NT2/D1 (cell line): ENCODE results near the gene MYOZ3.

Experiments used
- DNase-seq: peaks from one replicate; pipeline ENCODE4 v3.0.0-alpha.2; 2011; ENCODE audit warnings: low read depth, low spot score
- H3K27me3 ChIP-seq: 2 replicates; pipeline ENCODE4 v1.6.0; 2011; ENCODE audit warnings: mild to moderate bottlenecking; ENCODE audit not compliant: insufficient read length, insufficient read depth
- H3K36me3 ChIP-seq: 2 replicates; pipeline ENCODE4 v1.6.1; 2011; ENCODE audit warnings: mild to moderate bottlenecking, low read length, mixed read lengths; ENCODE audit not compliant: insufficient read depth, insufficient read length
- H3K4me1 ChIP-seq: 2 replicates; pipeline ENCODE4 v1.5.1; 2011; ENCODE audit not compliant: insufficient read depth, insufficient read length
- H3K4me3 ChIP-seq: 2 replicates; pipeline ENCODE4 v1.5.1; 2011; ENCODE audit warnings: low read depth; ENCODE audit not compliant: insufficient read length
- H3K9ac ChIP-seq: 2 replicates; pipeline ENCODE4 v1.6.0; 2011; ENCODE audit warnings: low read depth; ENCODE audit not compliant: insufficient read length
- H3K9me3 ChIP-seq: 2 replicates; pipeline ENCODE4 v1.5.1; 2011; ENCODE audit warnings: mild to moderate bottlenecking, low read length; ENCODE audit not compliant: insufficient read depth
- SUZ12 ChIP-seq: IDR thresholded peaks from 2 replicates; pipeline ENCODE4 v1.6.1; 2011; ENCODE audit not compliant: insufficient read length, insufficient read depth; ENCODE audit errors: extremely low read depth
- YY1 ChIP-seq: IDR thresholded peaks from 2 replicates; pipeline ENCODE4 v1.6.1; 2011; ENCODE audit not compliant: insufficient read length, insufficient read depth
- ZNF274 ChIP-seq: IDR thresholded peaks from 2 replicates; pipeline ENCODE4 v1.6.1; 2011; ENCODE audit warnings: mild to moderate bottlenecking, low read depth, low read length

MYOZ3 gene

DNA sequence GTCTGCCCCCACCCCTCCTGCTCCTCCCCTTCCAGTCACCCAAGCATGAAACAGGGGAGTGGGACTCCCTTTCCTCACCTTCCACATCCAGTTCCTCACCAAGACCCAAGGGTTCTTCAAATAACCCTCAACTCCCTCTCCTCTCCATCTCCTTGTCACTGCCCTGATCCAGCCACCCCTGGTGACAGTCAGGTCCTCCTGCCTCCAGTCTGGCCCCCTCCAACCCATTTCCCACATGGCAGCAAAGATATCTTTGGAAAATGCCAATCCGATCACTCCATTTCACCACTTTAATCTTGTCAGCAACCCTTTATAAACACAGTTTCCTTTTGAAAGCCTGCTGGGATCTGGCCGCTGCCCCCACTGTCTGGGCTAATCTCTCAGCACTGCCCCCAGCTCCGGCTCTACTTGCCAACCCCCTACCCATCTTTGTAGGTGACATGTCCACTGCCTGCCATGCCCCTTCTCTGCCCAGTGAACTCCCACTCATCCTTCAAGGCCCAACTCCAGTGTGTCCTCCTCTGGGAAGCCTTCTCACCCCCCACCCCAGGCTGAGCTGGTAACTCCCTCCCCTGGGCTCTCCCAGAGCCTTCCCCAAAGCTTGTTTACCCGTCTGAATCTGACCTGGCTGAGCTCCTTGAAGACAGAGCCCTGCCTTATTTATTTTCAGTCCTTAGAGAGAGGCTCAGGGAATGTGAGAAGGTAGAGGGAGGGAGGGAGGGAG lies 781 bp upstream of the MYOZ3 start:
- Histone ChIP-seq H3K36me3 (peaks cover 3% of the 10 kb centered on the region), H3K4me1 (peaks cover 15% of the 10 kb centered on the region), H3K27me3 (no peaks in the 10 kb centered on the region), H3K9me3 (no peaks in the 10 kb centered on the region), H3K9ac (no peak overlapping the region), H3K4me3 (no peak overlapping the region)
- TF ChIP-seq SUZ12 = no peak
- no peak for DNase-seq

DNA sequence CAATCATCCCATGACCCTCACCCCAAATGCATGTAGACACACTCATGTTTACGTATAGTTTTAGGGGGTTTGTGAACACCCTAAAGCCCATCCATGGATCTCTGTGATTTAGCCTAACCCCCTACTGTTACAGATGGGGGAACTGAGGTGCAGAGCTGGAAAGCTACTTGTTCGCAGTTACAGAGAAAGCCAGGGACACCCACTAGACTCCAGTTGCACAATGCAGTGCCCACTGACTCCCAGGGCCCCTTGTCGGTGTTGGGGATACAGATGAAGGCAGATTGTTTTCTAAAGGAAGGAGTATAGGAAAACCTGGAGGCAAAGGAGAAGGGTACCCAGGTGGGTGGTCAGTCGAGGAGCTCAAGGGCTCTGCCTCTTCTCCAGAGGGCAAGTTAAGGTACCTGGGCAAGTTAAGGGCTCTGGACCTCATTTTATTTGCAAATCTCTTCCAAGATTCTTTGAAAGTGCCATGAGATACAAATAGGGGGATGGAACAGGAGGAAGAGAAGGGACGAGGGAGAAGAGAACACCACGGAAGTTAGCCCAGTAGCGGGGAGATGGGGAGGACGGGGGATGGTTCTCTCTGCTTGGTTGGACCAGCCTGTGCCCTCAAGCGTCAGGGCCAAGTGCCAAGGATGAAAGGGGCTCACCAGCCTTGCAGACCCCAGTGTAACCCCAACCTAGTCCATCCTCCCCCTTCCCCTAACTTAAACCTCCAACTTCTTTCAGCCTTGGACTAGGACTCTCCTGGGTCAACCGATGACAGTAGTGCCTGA lies 958 bp downstream of the MYOZ3 start:
- no peak for DNase-seq
- peaks cover 15% of the 10 kb centered on the region for H3K4me1 ChIP-seq
- H3K4me3 ChIP-seq = no peak overlapping the region
- TF ChIP-seq ZNF274 (no peak), SUZ12 (no peak), YY1 (no peak)
- peaks cover 4% of the 10 kb centered on the region for H3K36me3 ChIP-seq
- H3K27me3 ChIP-seq = no peaks in the 10 kb centered on the region
- no peak overlapping the region for H3K9ac ChIP-seq
- no peaks in the 10 kb centered on the region for H3K9me3 ChIP-seq

DNA sequence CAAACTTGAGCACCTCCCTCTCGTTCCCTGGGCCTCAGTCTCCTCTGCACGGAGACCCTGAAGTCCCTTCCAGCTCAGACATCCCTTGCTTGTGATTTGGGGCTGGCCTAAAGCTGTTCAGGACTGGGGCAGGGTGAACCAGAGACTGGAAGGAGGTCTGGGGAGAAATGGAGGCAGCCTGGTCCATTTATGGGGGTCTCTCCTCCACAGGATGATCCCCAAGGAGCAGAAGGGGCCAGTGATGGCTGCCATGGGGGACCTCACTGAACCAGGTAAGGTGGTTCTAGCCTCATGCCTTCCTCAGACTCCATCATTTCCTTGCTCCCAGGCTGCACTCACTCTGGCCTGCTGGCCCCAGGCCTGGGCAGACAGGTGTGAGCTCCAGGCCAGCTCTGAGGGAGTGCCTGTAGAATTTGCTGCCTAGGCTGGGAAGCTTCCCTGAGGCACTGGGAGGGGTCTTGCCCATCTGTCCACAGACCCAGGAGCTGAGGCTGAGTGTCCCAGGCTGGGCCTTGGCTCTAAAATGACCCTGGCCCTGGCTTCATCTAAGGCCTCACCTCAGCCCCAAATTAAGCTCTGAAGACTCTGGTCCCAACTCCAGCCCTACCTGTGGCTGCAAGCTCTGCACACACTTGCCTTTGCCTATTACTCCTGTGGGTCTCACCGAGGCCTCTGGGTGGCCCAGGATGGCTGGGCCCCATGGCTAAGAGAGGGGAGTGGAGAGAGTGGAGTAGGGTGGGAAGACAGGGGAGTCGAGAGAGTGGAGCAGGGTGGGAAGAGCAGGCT lies 1.9 kb downstream of the MYOZ3 start:
- Histone ChIP-seq H3K4me3 (no peak overlapping the region), H3K9ac (no peak overlapping the region), H3K36me3 (peaks cover 4% of the 10 kb centered on the region), H3K4me1 (peaks cover 13% of the 10 kb centered on the region), H3K27me3 (no peaks in the 10 kb centered on the region), H3K9me3 (no peaks in the 10 kb centered on the region)
- TF ChIP-seq SUZ12 (no peak), YY1 (no peak), ZNF274 (no peak)
- DNase-seq = no peak

DNA sequence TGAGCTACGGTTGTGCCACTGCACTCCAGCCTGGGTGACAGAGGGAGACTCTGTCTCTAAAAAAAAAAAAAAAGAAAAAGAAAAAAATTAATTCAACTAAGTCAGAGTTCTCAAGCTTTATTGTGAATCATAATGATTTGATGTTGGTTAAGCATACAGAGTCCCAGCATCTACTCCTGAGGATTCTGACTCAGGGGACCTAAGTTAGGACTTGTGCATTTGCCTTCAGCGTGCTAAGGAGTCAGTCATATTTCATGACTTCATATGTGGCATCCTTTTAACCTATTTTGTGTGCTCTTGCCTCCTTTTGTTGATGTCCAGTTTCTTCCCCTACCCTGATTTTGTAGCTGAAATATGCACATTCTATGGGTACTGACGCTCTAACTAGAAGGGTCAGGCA lies 2.9 kb downstream of the MYOZ3 start:
- TF ChIP-seq SUZ12 = no peak
- TF ChIP-seq ZNF274 = no peak
- TF ChIP-seq YY1 = no peak
- Histone ChIP-seq H3K27me3 (no peaks in the 10 kb centered on the region), H3K9ac (no peak overlapping the region), H3K9me3 (no peaks in the 10 kb centered on the region), H3K4me3 (no peak overlapping the region), H3K36me3 (peaks cover 11% of the 10 kb centered on the region), H3K4me1 (peaks cover 13% of the 10 kb centered on the region)
- DNase-seq = no peak

DNA sequence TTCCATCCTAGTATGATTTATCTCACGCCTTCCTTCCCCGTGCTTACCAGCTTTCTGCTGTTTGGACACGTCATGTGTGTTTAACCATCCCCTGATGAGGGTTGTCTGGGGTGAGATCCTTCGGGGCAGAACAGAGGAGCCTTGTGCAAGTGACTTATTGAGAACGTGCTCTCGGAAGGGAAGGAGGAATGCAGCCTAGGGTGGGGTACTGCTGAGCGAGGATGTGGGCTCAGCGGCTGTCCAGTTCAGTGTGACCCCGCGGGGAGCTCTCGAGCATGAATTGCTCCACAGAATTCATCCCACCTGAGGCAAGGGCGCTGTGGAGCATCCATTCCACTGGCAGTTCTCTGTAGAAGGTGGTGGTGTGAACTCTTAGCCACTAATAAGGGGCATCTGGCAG lies 4.0 kb downstream of the MYOZ3 start:
- peaks cover 12% of the 10 kb centered on the region for H3K4me1 ChIP-seq
- no peaks in the 10 kb centered on the region for H3K9me3 ChIP-seq
- H3K9ac ChIP-seq = no peak overlapping the region
- peaks cover 11% of the 10 kb centered on the region for H3K36me3 ChIP-seq
- no peak for TF ChIP-seq YY1
- TF ChIP-seq SUZ12 = no peak
- TF ChIP-seq ZNF274 = no peak
- H3K4me3 ChIP-seq = no peak overlapping the region
- H3K27me3 ChIP-seq = no peaks in the 10 kb centered on the region
- DNase-seq = no peak

DNA sequence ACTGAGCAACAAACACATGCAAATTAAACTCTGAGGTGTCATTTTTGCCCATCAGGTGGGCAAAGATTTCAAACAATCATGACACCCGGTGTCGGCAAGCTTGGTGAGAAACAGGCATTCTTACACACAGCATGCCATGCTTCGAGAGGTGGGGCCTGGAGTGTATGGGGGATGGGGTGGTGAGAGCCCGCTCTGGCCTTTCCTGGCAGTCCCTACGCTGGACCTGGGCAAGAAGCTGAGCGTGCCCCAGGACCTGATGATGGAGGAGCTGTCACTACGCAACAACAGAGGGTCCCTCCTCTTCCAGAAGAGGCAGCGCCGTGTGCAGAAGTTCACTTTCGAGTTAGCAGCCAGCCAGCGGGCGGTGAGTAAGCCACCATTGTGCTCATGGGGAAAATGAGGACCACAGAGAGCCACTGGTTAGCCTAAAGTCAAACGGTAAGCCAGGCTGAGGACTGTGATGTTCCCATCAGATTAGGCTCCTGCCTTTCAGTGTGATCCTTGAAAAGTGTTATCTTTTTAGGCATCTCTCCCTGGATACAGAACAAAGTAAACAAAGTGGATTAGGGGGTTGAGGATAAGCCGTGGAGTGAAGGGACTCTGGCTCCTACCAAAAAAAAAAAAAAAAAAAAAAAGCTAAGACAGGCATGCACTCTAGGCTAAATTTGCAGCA lies 9.4 kb downstream of the MYOZ3 start:
- no peak overlapping the region for H3K9ac ChIP-seq
- peaks cover 13% of the 10 kb centered on the region for H3K4me1 ChIP-seq
- peaks cover 16% of the 10 kb centered on the region for H3K36me3 ChIP-seq
- no peak for DNase-seq
- H3K27me3 ChIP-seq = no peaks in the 10 kb centered on the region
- no peak overlapping the region for H3K4me3 ChIP-seq
- H3K9me3 ChIP-seq = no peaks in the 10 kb centered on the region
- TF ChIP-seq ZNF274 (no peak), SUZ12 (no peak), YY1 (no peak)
